Esophagus muscularis mucosa (tissue), 3 donors: ENCODE measurements around the gene KANTR.

Experiments used
- CTCF ChIP-seq, 3 experiments: fragments of 200-600 bp in 2 of 3; fragments of 450-650 bp in 1 of 3; sonication (generic) in 2 of 3; IDR thresholded peaks; one replicate each; pipeline ENCODE4 v1.5.1; 2017 to 2019; ENCODE audit warnings: antibody characterized with exemption in 3 of 3, mild to moderate bottlenecking in 2 of 3, moderate library complexity in 1 of 3
- POLR2AphosphoS5 ChIP-seq, 2 donors: sonication (generic); formaldehyde crosslinking; IDR thresholded peaks; one replicate each; pipeline ENCODE4 v1.6.1; 2017; ENCODE audit warnings: antibody characterized with exemption in 2 of 2

- no peak for TF ChIP-seq CTCF (IDR thresholded peaks at IDR 0.05)
- TF ChIP-seq POLR2AphosphoS5 (IDR thresholded peaks at IDR 0.05) = no peak
These were observed 62.3 kb downstream of the KANTR start for GRCh38 chrX:53156207-53156596.
